HL-60/S4 (cell line): ENCODE data around the gene ANKRD66.
"Not testable (repeated sequence)": the region's sequence is repeated elsewhere in the genome, so short reads cannot be mapped to it uniquely, and the experiment has no call there.

Source experiments
- in situ Hi-C: fragments of 300-500 bp; cut with MboI; formaldehyde crosslinking; loops from 2 replicates; pipeline ENCODE4 v1.14.3; 2022; ENCODE audit warnings: low sequenced_read_pairs

The ANKRD66 gene

GRCh38 chr6:46751658-46752057 is 4.9 kb downstream of the ANKRD66 start:
- in situ Hi-C loops = no loop called here

GRCh38 chr6:46755865-46756264 is 9.1 kb downstream of the ANKRD66 start:
- in situ Hi-C loops = no loop called here

GRCh38 chr6:46756469-46757213 is 9.9 kb downstream of the ANKRD66 start:
- in situ Hi-C loops = no loop called here

GRCh38 chr6:46757214-46757596 is 10.5 kb downstream of the ANKRD66 start:
- in situ Hi-C loops = no loop called here

- in situ Hi-C loops = no loop called here
Observed at GRCh38 chr6:46758960-46759753, 12.4 kb downstream of the ANKRD66 start.

- in situ Hi-C loops = no loop called here
Observed at GRCh38 chr6:46760925-46761324, 14.2 kb downstream of the ANKRD66 start.

GRCh38 chr6:46763466-46763865 is 16.7 kb downstream of the ANKRD66 start:
- in situ Hi-C loops = no loop called here

GRCh38 chr6:46764280-46764679 is 17.5 kb downstream of the ANKRD66 start:
- in situ Hi-C loops = not testable (repeated sequence)

GRCh38 chr6:46764961-46765360 is 18.2 kb downstream of the ANKRD66 start:
- in situ Hi-C loops = no loop called here

- in situ Hi-C loops = no loop called here
Observed at GRCh38 chr6:46772016-46772415, 25.3 kb downstream of the ANKRD66 start.

- in situ Hi-C loops = no loop called here
Observed at GRCh38 chr6:46772762-46773161, 26.0 kb downstream of the ANKRD66 start.

- in situ Hi-C loops = no loop called here
Observed at GRCh38 chr6:46773201-46773855, 26.6 kb downstream of the ANKRD66 start.

- in situ Hi-C loops = not testable (repeated sequence)
Observed at GRCh38 chr6:46774736-46775135, 28.0 kb downstream of the ANKRD66 start.

- in situ Hi-C loops = no loop called here
Observed at GRCh38 chr6:46776070-46776712, 29.5 kb downstream of the ANKRD66 start.

GRCh38 chr6:46777476-46778346 is 31.0 kb downstream of the ANKRD66 start:
- in situ Hi-C loops = no loop called here

GRCh38 chr6:46781478-46782378 is 35.0 kb downstream of the ANKRD66 start:
- in situ Hi-C loops = no loop called here

- in situ Hi-C loops = no loop called here
Observed at GRCh38 chr6:46784535-46784934, 37.8 kb downstream of the ANKRD66 start.

- in situ Hi-C loops = no loop called here
Observed at GRCh38 chr6:46787871-46788540, 41.3 kb downstream of the ANKRD66 start.

- in situ Hi-C loops = no loop called here
Observed at GRCh38 chr6:46788791-46789190, 42.1 kb downstream of the ANKRD66 start.
